HCT116 (cell line): Measurements from ENCODE around the gene CCNL1. TPM values are rescaled to one million over a fixed set of nuclear protein-coding genes. Genes with fewer than 3 reads are reported as not detected.

Source experiments
- ATAC-seq: fragments of 200-7000 bp; cut with Tn5 transposase; 2 replicates; pipeline ENCODE4 v1.9.1; 2020; ENCODE audit warnings: mild to moderate bottlenecking, moderate library complexity
- BruUV-seq: library from RNA; stranded (reverse); fragments of 400-500 nt; replicated peaks from 2 replicates; lab custom pipeline; 2021; lab: Mats Ljungman, UMichigan
- CTCF ChIA-PET: fragments of 300-600 bp; sonication (Branson Sonifier 250); formaldehyde crosslinking; loops from one replicate; lab custom pipeline; 2021; ENCODE audit warnings: antibody characterized with exemption; lab: Charles Lee
- POLR2A ChIA-PET: fragments of 300-600, 350-600 bp; sonication (Branson Sonifier 250); formaldehyde crosslinking; loops from one replicate; lab custom pipeline; 2021; ENCODE audit warnings: antibody characterized with exemption; lab: Charles Lee
- RAD21 ChIA-PET, 2 experiments: fragments of 300-600 bp; sonication (Branson Sonifier 250); formaldehyde crosslinking; loops; one replicate each; lab custom pipeline; 2023; ENCODE audit warnings: low total read pairs in 2 of 2; ENCODE audit not compliant: uncharacterized antibody in 2 of 2, unreplicated experiment in 2 of 2, low non-redundant PET in 1 of 2; lab: Charles Lee
- DNase-seq: peaks from one replicate; pipeline ENCODE4 v3.0.0-alpha.2; 2010; ENCODE audit warnings: low read depth, low spot score
- H2AFZ ChIP-seq: fragments of 200-600 bp; shearing (Covaris generic), sonication (generic); 2 replicates; pipeline ENCODE4 v1.6.1; 2017; ENCODE audit warnings: low read depth, mixed run types, mixed read lengths, antibody characterized with exemption, low read length; ENCODE audit not compliant: poor library complexity, severe bottlenecking
- H3K27ac ChIP-seq: 2 replicates; pipeline ENCODE4 v1.5.1; 2012; ENCODE audit warnings: low read depth, low read length
- H3K27me3 ChIP-seq: fragments of 200-600 bp; sonication (generic); 2 replicates; pipeline ENCODE4 v1.6.1; 2016; ENCODE audit warnings: mixed run types, low read length, mixed read lengths; ENCODE audit not compliant: insufficient read depth
- H3K36me3 ChIP-seq, 2 experiments: fragments of 200-500 bp in 1 of 2; fragments of 200-600 bp in 1 of 2; sonication (Bioruptor generic) in 1 of 2; sonication (generic) in 1 of 2; 2 replicates each; pipeline versions ENCODE4 v1.5.1 to v1.6.1; 2014 to 2016; ENCODE audit warnings: low read length in 2 of 2, inconsistent platforms in 1 of 2, mixed read lengths in 1 of 2, mixed run types in 1 of 2; ENCODE audit not compliant: insufficient read depth in 2 of 2, control insufficient read depth in 1 of 2
- H3K4me1 ChIP-seq, 2 experiments: fragments of 200-600 bp in 1 of 2; sonication (generic) in 1 of 2; 2 replicates each; pipeline versions ENCODE4 v1.5.1 to v1.6.1; 2012 to 2017; ENCODE audit warnings: low read length in 2 of 2, inconsistent platforms in 1 of 2, mild to moderate bottlenecking in 1 of 2, mixed read lengths in 1 of 2, mixed run types in 1 of 2, moderate library complexity in 1 of 2; ENCODE audit not compliant: insufficient read depth in 2 of 2, control insufficient read depth in 1 of 2
- H3K4me2 ChIP-seq: fragments of 200-600 bp; sonication (generic); 2 replicates; pipeline ENCODE4 v1.6.1; 2017; ENCODE audit warnings: mixed run types, low read length, mixed read lengths
- H3K4me3 ChIP-seq, 2 experiments: fragments of 200-600 bp in 1 of 2; sonication (generic) in 1 of 2; replicated peaks in 1 of 2; 2 replicates each; pipeline ENCODE4 v1.5.1; 2011 to 2016; ENCODE audit warnings: low read length in 2 of 2, control low read depth in 1 of 2, low read depth in 1 of 2, mild to moderate bottlenecking in 1 of 2, mixed read lengths in 1 of 2, mixed run types in 1 of 2
- H3K79me2 ChIP-seq: fragments of 200-600 bp; sonication (generic); 2 replicates; pipeline ENCODE4 v1.6.1; 2017; ENCODE audit warnings: mild to moderate bottlenecking, mixed run types, low read length, moderate library complexity, mixed read lengths; ENCODE audit not compliant: insufficient read depth
- H3K9ac ChIP-seq: fragments of 200-600 bp; sonication (generic); 2 replicates; pipeline ENCODE4 v1.6.1; 2016; ENCODE audit warnings: low read length, mixed read lengths
- H3K9me2 ChIP-seq: fragments of 200-600 bp; sonication (generic), shearing (Covaris generic); 2 replicates; pipeline ENCODE4 v1.6.1; 2017; ENCODE audit warnings: mixed run types, mild to moderate bottlenecking, moderate library complexity; ENCODE audit not compliant: insufficient read depth
- H3K9me3 ChIP-seq, 2 experiments: fragments of 200-500 bp in 1 of 2; fragments of 200-600 bp in 1 of 2; sonication (Bioruptor generic) in 1 of 2; sonication (generic) in 1 of 2; 2 replicates each; pipeline ENCODE4 v1.6.1; 2014 to 2017; ENCODE audit warnings: low read length in 2 of 2, mixed read lengths in 2 of 2, inconsistent platforms in 1 of 2, low read depth in 1 of 2, mild to moderate bottlenecking in 1 of 2, mixed run types in 1 of 2, moderate library complexity in 1 of 2; ENCODE audit not compliant: control insufficient read depth in 1 of 2, insufficient read depth in 1 of 2
- H4K20me1 ChIP-seq: fragments of 200-600 bp; sonication (generic), shearing (Covaris generic); 2 replicates; pipeline ENCODE4 v1.6.1; 2017; ENCODE audit warnings: mixed run types, mild to moderate bottlenecking, moderate library complexity; ENCODE audit not compliant: insufficient read depth
- CBX3 ChIP-seq: IDR thresholded peaks from 2 replicates; pipeline ENCODE4 v1.6.1; 2012; ENCODE audit warnings: low read depth
- EZH2 ChIP-seq: fragments of 200-600 bp; sonication (generic); IDR thresholded peaks from 2 replicates; pipeline ENCODE4 v1.6.1; 2017; ENCODE audit warnings: antibody characterized with exemption, mixed run types
- FOSL1 ChIP-seq: IDR thresholded peaks from 2 replicates; pipeline ENCODE4 v1.6.1; 2012; ENCODE audit warnings: low read depth
- POLR2A ChIP-seq: IDR thresholded peaks from 2 replicates; pipeline ENCODE4 v1.7.0; 2011; ENCODE audit warnings: borderline replicate concordance; ENCODE audit not compliant: insufficient read depth, insufficient read length; ENCODE audit errors: extremely low read depth
- POLR2AphosphoS5 ChIP-seq: IDR thresholded peaks from 2 replicates; pipeline ENCODE4 v1.6.1; 2011; ENCODE audit warnings: mild to moderate bottlenecking, low read depth, low read length, moderate library complexity
- intact Hi-C: fragments of 100-400 bp; cut with micrococcal nuclease; formaldehyde crosslinking; loops from 2 replicates; pipeline ENCODE4 v1.10.0; 2022
- total RNA-seq: library from RNA; stranded (reverse); gene quantifications from one replicate; pipeline ENCODE4 v1.2.1, GENCODE V29; 2021; ENCODE audit not compliant: unreplicated experiment
- TF ChIP-seq, protein P1 (sequence below): IDR thresholded peaks from 2 replicates; pipeline ENCODE4 v1.6.1; 2011; ENCODE audit warnings: mild to moderate bottlenecking, low read length, moderate library complexity; ENCODE audit not compliant: insufficient replicate concordance; ENCODE audit errors: extremely low read depth
- TF ChIP-seq, protein P2 (sequence below): IDR thresholded peaks from 2 replicates; pipeline ENCODE4 v1.6.1; 2012; ENCODE audit warnings: low read depth

CCNL1 gene
- total RNA-seq, 1 experiment from 2014 or later = 96.7 TPM

DNA sequence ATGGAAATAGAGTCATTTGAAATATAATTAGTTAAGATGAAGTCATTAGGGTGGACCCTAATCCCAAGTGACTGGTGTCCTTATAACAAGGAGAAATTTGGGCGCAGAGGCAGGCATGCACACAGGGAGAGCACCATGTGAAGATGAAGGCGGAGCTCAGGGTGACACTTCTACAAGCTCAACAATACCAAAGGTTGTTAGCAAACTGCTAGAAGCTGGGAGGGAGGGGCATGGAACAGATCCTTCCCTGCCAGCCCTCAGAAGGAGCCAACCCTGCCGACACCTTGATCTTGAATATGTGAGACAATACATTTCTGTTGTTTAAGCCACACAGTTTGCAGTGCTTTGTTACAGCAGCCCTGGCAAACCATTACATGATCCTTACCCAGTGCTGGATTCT, 57.8 kb downstream of the CCNL1 start:
- Histone ChIP-seq H3K4me1 (peaks cover 0 to 11% of the 10 kb centered on the region in 2 experiments; a peak in 1 of 4 replicates), H3K27me3 (no peaks in the 10 kb centered on the region), H3K9me3 (no peaks in the 10 kb centered on the region), H3K4me3 (no peak overlapping the region), H4K20me1 (no peaks in the 10 kb centered on the region), H3K4me2 (no peak overlapping the region)
- ATAC-seq = no peak
- RAD21 ChIA-PET = no interaction called here
- TF ChIP-seq EZH2 (no peak), POLR2A (no peak), FOSL1 (no peak), CBX3 (no peak), POLR2AphosphoS5 (no peak)
- TF ChIP-seq, protein P1, sequence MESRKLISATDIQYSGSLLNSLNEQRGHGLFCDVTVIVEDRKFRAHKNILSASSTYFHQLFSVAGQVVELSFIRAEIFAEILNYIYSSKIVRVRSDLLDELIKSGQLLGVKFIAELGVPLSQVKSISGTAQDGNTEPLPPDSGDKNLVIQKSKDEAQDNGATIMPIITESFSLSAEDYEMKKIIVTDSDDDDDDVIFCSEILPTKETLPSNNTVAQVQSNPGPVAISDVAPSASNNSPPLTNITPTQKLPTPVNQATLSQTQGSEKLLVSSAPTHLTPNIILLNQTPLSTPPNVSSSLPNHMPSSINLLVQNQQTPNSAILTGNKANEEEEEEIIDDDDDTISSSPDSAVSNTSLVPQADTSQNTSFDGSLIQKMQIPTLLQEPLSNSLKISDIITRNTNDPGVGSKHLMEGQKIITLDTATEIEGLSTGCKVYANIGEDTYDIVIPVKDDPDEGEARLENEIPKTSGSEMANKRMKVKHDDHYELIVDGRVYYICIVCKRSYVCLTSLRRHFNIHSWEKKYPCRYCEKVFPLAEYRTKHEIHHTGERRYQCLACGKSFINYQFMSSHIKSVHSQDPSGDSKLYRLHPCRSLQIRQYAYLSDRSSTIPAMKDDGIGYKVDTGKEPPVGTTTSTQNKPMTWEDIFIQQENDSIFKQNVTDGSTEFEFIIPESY = no peak
- TF ChIP-seq, protein P2, sequence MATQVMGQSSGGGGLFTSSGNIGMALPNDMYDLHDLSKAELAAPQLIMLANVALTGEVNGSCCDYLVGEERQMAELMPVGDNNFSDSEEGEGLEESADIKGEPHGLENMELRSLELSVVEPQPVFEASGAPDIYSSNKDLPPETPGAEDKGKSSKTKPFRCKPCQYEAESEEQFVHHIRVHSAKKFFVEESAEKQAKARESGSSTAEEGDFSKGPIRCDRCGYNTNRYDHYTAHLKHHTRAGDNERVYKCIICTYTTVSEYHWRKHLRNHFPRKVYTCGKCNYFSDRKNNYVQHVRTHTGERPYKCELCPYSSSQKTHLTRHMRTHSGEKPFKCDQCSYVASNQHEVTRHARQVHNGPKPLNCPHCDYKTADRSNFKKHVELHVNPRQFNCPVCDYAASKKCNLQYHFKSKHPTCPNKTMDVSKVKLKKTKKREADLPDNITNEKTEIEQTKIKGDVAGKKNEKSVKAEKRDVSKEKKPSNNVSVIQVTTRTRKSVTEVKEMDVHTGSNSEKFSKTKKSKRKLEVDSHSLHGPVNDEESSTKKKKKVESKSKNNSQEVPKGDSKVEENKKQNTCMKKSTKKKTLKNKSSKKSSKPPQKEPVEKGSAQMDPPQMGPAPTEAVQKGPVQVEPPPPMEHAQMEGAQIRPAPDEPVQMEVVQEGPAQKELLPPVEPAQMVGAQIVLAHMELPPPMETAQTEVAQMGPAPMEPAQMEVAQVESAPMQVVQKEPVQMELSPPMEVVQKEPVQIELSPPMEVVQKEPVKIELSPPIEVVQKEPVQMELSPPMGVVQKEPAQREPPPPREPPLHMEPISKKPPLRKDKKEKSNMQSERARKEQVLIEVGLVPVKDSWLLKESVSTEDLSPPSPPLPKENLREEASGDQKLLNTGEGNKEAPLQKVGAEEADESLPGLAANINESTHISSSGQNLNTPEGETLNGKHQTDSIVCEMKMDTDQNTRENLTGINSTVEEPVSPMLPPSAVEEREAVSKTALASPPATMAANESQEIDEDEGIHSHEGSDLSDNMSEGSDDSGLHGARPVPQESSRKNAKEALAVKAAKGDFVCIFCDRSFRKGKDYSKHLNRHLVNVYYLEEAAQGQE = no peak
- TF ChIP-seq, all 23 proteins: peak for 0
- DNase-seq = no peak
- no peak overlapping the region for H2AFZ ChIP-seq
- H3K9ac ChIP-seq = no peak overlapping the region
- no TSS peak for BruUV-seq
- ChIA-PET POLR2A (interaction anchor here (1.8 kb wide), 1 partner anchor 13 kb away, joined by 5 read pairs; no protein-coding TSS in a partner anchor), CTCF (no interaction called here)
- no peaks in the 10 kb centered on the region for H3K9me2 ChIP-seq
- intact Hi-C loops = no loop called here
- no peaks in the 10 kb centered on the region for H3K79me2 ChIP-seq
- no peak overlapping the region for H3K27ac ChIP-seq
- H3K36me3 ChIP-seq = no peaks in the 10 kb centered on the region
